ENCODE results near the gene PDGFA.

DNA sequence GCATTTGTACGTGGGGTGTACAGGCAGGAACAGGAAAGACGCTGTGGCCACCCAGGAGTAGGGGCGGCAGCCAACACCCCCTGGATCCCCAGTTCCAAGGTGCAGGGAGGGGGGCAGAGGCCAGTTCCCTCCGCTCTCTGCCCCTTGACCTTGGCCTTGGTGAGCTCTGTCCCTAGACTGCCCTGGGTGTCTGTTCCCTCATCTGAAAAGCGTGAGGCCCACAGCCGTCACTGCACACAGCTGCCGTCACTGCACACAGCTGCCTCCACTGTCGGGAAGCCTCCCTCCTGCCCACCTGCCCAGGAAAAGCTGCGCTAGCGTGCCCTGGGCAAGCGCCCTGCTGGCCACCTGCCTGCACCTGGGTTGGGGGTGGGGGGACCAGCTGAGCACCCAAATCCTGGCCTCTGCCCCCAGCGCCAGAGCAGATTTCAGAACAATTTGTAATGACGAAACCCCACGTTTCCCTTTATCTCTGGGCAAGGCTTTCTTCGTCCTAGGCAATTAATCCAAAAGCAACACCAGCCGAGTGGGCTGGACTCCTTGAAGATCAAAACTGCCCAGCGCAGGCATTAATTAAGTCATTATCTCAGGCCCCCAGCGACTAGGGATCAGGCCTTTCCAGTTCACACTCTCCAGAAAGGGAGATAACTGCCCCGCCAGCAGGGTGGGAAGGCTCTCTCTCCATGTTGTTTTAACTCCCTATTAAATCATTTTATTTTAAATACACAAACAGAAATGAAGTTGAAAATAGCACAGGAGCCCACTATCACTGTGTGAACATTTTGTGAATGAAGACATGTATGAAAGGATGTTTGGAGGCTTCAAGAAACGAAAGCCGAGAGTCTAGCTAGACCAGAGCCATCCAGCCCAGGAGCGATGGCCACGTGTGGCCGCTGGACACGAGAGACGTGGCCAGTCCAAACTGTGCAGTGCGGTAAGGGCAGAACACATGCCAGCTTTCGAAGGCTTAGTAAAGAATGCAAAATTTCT lies 4.0 kb upstream of the PDGFA start:
- TF ChIP-seq, protein P1, sequence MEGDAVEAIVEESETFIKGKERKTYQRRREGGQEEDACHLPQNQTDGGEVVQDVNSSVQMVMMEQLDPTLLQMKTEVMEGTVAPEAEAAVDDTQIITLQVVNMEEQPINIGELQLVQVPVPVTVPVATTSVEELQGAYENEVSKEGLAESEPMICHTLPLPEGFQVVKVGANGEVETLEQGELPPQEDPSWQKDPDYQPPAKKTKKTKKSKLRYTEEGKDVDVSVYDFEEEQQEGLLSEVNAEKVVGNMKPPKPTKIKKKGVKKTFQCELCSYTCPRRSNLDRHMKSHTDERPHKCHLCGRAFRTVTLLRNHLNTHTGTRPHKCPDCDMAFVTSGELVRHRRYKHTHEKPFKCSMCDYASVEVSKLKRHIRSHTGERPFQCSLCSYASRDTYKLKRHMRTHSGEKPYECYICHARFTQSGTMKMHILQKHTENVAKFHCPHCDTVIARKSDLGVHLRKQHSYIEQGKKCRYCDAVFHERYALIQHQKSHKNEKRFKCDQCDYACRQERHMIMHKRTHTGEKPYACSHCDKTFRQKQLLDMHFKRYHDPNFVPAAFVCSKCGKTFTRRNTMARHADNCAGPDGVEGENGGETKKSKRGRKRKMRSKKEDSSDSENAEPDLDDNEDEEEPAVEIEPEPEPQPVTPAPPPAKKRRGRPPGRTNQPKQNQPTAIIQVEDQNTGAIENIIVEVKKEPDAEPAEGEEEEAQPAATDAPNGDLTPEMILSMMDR (IDR thresholded peaks at IDR 0.05), result no peak
- TF ChIP-seq, protein P2, sequence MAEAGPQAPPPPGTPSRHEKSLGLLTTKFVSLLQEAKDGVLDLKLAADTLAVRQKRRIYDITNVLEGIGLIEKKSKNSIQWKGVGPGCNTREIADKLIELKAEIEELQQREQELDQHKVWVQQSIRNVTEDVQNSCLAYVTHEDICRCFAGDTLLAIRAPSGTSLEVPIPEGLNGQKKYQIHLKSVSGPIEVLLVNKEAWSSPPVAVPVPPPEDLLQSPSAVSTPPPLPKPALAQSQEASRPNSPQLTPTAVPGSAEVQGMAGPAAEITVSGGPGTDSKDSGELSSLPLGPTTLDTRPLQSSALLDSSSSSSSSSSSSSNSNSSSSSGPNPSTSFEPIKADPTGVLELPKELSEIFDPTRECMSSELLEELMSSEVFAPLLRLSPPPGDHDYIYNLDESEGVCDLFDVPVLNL (CRISPR knock-in tag; IDR thresholded peaks at IDR 0.05; ENCODE audit: borderline replicate concordance, low read depth), result no peak
- TF ChIP-seq, protein P3, sequence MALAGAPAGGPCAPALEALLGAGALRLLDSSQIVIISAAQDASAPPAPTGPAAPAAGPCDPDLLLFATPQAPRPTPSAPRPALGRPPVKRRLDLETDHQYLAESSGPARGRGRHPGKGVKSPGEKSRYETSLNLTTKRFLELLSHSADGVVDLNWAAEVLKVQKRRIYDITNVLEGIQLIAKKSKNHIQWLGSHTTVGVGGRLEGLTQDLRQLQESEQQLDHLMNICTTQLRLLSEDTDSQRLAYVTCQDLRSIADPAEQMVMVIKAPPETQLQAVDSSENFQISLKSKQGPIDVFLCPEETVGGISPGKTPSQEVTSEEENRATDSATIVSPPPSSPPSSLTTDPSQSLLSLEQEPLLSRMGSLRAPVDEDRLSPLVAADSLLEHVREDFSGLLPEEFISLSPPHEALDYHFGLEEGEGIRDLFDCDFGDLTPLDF (CRISPR knock-in tag; IDR thresholded peaks at IDR 0.05), result no peak
- TF ChIP-seq, protein P4, sequence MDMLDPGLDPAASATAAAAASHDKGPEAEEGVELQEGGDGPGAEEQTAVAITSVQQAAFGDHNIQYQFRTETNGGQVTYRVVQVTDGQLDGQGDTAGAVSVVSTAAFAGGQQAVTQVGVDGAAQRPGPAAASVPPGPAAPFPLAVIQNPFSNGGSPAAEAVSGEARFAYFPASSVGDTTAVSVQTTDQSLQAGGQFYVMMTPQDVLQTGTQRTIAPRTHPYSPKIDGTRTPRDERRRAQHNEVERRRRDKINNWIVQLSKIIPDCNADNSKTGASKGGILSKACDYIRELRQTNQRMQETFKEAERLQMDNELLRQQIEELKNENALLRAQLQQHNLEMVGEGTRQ (CRISPR knock-in tag; IDR thresholded peaks at IDR 0.05), result no peak
- TF ChIP-seq NR3C1 (CRISPR knock-in tag; conservative IDR thresholded peaks at IDR 0.05; ENCODE audit: low read depth) (no peak), ATF1 (CRISPR knock-in tag; IDR thresholded peaks at IDR 0.05) (no peak), ZNF219 (CRISPR knock-in tag; IDR thresholded peaks at IDR 0.05; ENCODE audit: borderline replicate concordance) (no peak), NFE2L1 (CRISPR knock-in tag; IDR thresholded peaks at IDR 0.05) (no peak)
- TF ChIP-seq, protein P5, sequence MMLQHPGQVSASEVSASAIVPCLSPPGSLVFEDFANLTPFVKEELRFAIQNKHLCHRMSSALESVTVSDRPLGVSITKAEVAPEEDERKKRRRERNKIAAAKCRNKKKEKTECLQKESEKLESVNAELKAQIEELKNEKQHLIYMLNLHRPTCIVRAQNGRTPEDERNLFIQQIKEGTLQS (CRISPR knock-in tag; conservative IDR thresholded peaks at IDR 0.05), result no peak
- TF ChIP-seq, protein P6, sequence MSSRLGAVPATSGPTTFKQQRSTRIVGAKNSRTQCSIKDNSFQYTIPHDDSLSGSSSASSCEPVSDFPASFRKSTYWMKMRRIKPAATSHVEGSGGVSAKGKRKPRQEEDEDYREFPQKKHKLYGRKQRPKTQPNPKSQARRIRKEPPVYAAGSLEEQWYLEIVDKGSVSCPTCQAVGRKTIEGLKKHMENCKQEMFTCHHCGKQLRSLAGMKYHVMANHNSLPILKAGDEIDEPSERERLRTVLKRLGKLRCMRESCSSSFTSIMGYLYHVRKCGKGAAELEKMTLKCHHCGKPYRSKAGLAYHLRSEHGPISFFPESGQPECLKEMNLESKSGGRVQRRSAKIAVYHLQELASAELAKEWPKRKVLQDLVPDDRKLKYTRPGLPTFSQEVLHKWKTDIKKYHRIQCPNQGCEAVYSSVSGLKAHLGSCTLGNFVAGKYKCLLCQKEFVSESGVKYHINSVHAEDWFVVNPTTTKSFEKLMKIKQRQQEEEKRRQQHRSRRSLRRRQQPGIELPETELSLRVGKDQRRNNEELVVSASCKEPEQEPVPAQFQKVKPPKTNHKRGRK (CRISPR knock-in tag; IDR thresholded peaks at IDR 0.05; ENCODE audit: borderline replicate concordance), result no peak
